Right renal pelvis (tissue), 4 donors: ENCODE results near the gene FGFR4. TPM values are rescaled to one million over a fixed set of nuclear protein-coding genes. Genes with fewer than 3 reads are reported as not detected.
"Not testable (repeated sequence)": the region's sequence is repeated elsewhere in the genome, so short reads cannot be mapped to it uniquely, and the experiment has no call there.

Experiments
- DNase-seq, 4 donors: peaks; one replicate each; pipeline ENCODE4 v3.0.0-alpha.2; 2013; ENCODE audit warnings: low read depth in 4 of 4, low spot score in 3 of 4, missing footprints in 1 of 4
- polyA plus RNA-seq, 4 donors: library from polyadenylated mRNA; unstranded; fragments of 120-200 nt; gene quantifications; one replicate each; pipeline ENCODE4 v1.2.1, GENCODE V29; 2013; ENCODE audit not compliant: insufficient read length in 4 of 4

Gene FGFR4
- 10 to 100 TPM; 61.5 to 93.3 (median 63.3) TPM for polyA plus RNA-seq

GRCh38 chr5:177086654-177087397 lies at the start of gene FGFR4:
Gene FGFR4, plus strand, starts transcription at chr5:177086915. Its CDS starts 2,688 bp downstream, at chr5:177089603.
- DNase-seq: peak in 3 of 4 donors; percentile 49 to 68 (median 66)

- DNase-seq: no peak
Observed at GRCh38 chr5:177036921-177037320, 49.8 kb upstream of the FGFR4 start.

- DNase-seq: no peak
Observed at GRCh38 chr5:177040814-177041420, 45.8 kb upstream of the FGFR4 start.

GRCh38 chr5:177041936-177042335 lies 44.8 kb upstream of the FGFR4 start:
- DNase-seq: no peak

GRCh38 chr5:177043114-177043513 lies 43.6 kb upstream of the FGFR4 start:
- DNase-seq: no peak

- DNase-seq: no peak
Observed at GRCh38 chr5:177043958-177044357, 42.8 kb upstream of the FGFR4 start.

GRCh38 chr5:177044641-177045040 lies 42.1 kb upstream of the FGFR4 start:
- DNase-seq: no peak

GRCh38 chr5:177045631-177046030 lies 41.1 kb upstream of the FGFR4 start:
- no peak for DNase-seq

- DNase-seq: not testable (repeated sequence)
Observed at GRCh38 chr5:177048531-177048930, 38.2 kb upstream of the FGFR4 start.

- DNase-seq: no peak
Observed at GRCh38 chr5:177049285-177049684, 37.4 kb upstream of the FGFR4 start.

GRCh38 chr5:177064500-177065277 lies 22.0 kb upstream of the FGFR4 start:
- DNase-seq: no peak

- no peak for DNase-seq
Observed at GRCh38 chr5:177065491-177065890, 21.2 kb upstream of the FGFR4 start.

- no peak for DNase-seq
Observed at GRCh38 chr5:177066224-177066623, 20.5 kb upstream of the FGFR4 start.

- no peak for DNase-seq
Observed at GRCh38 chr5:177067503-177067902, 19.2 kb upstream of the FGFR4 start.

GRCh38 chr5:177070536-177071191 lies 16.1 kb upstream of the FGFR4 start:
- no peak for DNase-seq

GRCh38 chr5:177071666-177072385 lies 14.9 kb upstream of the FGFR4 start:
- DNase-seq: peak; percentile 74 to 83 (median 79)

- DNase-seq: no peak
Observed at GRCh38 chr5:177077335-177077734, 9.4 kb upstream of the FGFR4 start.

- DNase-seq: no peak
Observed at GRCh38 chr5:177079606-177080005, 7.1 kb upstream of the FGFR4 start.

- DNase-seq: no peak
Observed at GRCh38 chr5:177080265-177080664, 6.5 kb upstream of the FGFR4 start.

- no peak for DNase-seq
Observed at GRCh38 chr5:177081859-177082258, 4.9 kb upstream of the FGFR4 start.
